GM19463 (cell line): ENCODE data around the gene DCHS1.

ENCODE experiments used
- ATAC-seq: cut with Tn5 transposase; IDR thresholded peaks from one replicate; pipeline ENCODE4 v1.9.1; 2021; ENCODE audit warnings: mild to moderate bottlenecking, moderate library complexity; ENCODE audit not compliant: unreplicated experiment

The DCHS1 gene

DNA sequence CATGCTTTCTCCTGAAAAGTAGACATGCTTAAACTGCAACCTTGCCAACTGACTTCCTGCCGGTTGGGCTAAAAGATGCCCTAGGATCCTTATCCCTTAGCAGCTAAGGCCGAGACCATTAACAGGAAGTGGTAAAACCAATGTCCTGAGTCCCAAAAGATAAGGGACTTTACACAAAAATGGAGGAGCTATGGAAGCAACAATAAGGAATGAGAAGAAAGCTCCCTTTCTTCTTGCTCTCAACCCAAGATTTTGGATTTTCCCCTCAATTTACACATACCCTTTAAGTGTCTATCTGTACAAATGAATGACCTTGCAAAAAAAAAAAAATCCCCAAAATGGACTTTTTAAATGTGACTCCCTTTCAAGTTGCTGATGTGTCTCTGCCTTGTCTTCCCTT, 16.4 kb upstream of the DCHS1 start:
- ATAC-seq: no peak

DNA sequence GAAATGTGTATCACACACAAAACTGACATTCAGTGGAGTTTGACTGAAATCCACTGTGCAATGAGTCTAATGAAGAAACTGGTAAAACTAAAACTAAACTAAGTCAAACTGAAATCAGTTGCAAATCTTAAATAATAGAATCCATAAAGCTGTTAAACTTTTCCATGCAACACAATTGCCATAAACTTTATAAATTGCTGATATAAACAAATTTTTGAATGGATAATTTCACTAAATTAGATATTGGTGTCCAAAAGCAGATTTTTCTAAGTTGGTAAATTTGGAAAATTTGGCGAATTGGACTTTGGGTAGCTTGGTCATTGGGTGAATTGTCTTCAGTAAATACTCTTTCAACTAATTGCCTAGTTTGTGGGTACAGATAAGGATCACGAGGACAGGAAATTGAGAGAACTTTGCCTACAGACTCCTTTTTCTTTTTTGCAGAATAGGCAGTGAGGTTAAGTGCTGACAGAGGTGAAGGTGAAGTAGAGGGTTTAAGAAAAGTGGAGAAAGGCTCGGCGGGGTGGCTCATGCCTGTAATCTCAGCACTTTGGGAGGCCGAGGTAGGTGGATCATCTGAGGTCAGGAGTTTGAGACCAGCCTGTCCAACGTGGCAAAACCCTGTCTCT, 14.7 kb upstream of the DCHS1 start:
- no peak for ATAC-seq

- ATAC-seq: peak; percentile 81
Observed at GRCh38 chr11:6667733-6668374, 12.2 kb upstream of the DCHS1 start.

DNA sequence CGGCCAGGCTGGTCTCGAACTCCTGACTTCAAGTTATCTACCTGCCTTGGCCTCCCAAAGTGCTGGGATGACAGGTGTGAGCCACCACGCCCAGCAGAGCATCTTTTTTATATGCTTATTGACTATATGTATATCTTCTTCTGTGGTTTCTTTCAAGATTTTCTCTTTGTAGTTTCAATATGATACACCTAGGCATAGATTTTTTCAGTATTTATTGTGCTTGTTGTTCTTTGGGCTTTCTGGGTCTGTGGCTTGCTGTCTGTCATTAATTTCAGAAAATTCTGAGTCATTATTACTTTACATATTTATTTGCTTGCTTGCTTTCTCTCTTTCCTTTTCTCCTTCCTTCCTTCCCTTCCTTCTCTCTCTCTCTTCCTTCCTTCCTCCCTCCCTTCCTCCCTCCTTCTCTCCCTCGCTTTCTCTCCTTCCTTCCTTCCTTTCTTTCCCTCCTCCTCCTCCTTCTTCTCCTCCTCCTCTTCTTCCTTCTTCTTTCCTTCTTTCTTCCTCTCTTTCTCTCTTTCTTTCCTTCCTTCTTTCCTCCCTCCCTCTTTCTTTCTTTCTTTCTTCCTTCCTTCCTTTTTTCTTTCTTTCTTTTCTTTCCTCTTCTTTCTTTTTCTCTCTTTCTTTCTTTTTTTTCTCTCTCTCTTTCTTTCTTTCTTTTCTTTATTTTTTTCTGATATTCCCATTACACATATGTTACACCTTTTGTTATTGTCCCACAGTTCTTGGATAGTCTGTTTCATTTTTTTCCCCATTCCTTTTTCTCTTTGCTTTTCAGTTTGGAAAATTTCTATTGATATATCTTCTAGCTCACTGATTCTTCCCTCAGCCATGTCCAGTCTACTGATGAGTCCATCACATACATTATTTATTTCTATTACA, 10.9 kb upstream of the DCHS1 start:
- no peak for ATAC-seq

- ATAC-seq: no peak
Observed at GRCh38 chr11:6664551-6664950, 8.9 kb upstream of the DCHS1 start.

DNA sequence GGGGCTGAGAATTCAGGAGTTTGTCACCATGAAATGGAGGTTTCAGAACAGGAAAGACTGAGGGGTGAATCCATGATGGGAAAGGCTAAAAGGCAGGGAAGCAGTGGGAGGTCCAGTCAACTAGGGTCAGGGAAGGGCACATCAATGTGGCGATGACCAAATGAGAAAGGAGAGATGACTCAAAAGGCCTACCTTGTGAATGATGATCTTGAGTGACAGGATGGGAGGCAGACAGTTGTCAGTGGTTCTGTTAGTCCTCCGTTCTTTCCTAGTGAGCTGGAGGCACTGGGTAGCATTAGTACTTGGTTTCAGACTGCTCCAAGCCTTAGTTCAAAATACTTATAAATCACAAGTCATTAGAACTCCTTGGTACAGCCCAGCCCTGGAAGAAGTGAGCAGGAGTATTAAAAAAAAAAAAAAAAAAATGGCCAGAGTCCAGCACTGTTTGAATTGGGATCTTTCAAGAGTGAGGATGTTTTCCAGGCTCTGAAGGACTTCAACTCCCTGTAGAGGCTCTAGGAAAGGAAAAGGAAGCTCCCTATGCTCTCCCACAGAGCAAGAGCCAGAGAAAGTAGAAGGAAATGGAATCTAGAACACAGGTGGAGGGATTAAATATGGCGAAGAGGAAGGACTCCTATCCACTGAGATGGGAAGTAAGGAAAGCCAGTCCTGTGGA, 8.3 kb upstream of the DCHS1 start:
- no peak for ATAC-seq

GRCh38 chr11:6660712-6661111, 5.1 kb upstream of the DCHS1 start:
- no peak for ATAC-seq

DNA sequence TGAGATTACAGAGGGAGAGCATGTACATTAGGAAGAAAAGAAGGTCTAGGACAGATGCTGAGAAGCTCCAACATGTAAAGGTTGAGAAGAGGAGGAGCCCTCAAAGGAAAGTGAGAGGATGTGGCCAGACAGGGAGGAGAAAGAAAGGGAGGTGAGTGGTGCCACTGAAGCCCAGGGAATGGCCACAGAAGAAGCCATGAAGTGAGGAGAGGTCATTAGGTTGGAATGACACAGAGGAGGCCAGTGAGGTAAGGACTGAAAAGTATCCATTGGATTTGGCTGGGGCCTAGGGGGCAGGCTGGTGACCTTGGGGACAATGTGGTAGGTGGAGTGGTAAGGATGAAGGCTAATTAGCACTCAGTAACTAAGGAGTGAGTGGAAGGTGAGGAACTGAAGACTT, 3.0 kb upstream of the DCHS1 start:
- ATAC-seq: no peak

DNA sequence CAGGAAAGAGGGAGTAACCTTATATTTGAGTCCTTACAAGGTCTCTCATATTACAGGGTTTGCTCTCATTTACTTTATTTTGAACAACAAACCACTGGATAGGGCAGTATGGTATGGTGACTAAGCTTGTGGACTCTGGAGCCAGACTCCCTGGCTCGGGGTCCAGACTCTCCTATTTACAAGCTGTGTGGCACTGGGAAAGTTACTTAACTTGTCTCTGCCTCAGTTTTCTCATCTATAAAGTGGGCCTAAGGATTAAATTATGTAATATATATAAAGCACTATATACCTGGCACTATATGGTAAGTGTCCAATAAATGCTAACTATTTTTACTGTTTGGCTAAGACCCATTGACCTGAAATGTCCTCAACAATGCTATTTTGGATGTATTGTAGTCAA, 1.7 kb upstream of the DCHS1 start:
- no peak for ATAC-seq

- ATAC-seq: no peak
Observed at GRCh38 chr11:6656936-6657335, 1.3 kb upstream of the DCHS1 start.

DNA sequence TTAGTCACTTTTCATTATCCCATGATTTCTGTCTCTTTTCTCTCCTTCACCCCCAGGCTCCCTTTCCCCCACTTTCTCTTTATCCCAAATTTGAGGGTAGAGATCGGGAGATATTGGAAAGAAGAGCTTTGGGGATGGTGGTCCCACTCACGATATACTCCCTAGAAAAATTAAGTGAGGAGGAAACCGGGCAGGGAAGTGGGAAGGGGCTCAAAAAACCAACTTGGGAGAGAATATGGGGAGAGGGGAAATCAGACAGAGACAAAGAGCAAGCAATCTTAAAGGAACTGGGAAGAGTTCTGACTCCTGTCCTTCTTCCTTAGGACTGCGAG, 941 bp upstream of the DCHS1 start:
- ATAC-seq: no peak

DNA sequence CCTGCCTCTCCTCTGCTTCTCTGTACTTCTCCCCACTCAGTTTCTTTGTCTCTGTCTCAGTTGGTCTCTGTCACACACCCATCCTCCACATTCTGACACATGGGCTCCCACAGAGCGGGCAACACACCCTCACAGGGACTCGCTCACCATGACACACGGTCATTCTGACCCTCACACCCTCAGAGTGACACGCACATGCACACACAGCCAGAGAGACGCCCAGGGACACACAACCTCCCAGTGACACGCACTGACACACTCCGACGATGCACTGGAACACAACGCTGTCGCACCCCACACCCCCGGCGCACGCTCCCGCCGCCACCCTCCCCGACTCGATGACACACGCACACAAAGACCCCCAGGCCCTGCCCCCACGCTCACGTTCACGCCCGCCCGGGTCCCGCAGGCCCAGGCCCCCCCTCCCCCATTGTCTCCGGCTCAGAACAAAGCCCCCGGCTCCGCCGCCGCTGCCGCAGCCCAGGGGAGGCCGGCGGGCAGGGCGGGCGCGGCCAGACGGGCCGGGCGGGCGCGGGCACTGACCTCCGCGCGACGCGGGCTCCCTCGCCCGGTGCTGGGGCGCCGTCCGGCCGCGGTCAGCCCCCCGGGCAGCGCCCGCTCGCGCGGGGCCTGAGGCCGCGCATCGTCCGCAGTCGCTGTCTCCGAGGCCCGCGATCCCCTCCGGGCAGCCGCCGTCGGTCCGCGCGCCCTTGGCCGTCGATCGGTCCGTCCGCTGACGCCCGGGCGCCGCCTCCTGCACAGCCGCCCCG, 404 bp downstream of the DCHS1 start:
- no peak for ATAC-seq

GRCh38 chr11:6654281-6655019, 1.2 kb downstream of the DCHS1 start:
- ATAC-seq: no peak

DNA sequence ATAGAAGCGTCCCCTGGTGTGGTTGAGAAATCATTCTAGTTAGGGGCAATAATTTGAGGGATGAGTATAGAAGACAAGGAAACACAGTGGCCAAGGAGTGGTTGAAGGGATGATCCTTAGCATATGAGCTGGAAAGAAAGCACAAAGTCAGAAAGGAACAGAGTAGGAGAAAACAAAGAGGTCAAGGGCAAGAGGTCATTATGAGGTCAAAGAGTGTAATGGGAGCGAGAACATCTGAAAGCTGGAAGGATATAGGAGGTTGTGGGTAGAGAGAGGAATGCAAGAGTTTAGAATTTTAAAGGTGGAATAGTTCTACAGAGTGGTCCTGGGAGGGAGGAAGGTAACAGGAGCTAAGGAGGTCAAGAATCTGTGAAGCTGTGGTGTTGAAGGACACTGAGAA, 2.0 kb downstream of the DCHS1 start:
- ATAC-seq: no peak

DNA sequence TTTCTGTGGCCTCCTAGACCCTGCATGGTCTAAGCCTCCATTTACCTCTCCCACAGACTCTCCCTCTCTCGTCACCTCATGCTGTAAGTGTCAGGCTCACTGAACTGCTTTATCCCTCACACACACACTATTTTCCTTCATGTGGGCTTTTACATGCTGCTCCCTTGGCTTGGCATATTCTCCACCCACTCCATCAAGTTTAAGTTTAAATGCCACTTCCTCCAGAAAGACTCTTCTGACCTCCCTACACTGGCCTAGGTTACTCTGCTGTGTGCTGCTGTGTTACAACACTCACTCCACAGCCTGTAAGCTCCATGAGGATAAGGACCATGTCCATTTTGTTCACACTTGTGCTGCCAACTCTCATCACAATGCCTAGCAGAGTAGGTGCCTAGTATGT, 2.5 kb downstream of the DCHS1 start:
- ATAC-seq: no peak

DNA sequence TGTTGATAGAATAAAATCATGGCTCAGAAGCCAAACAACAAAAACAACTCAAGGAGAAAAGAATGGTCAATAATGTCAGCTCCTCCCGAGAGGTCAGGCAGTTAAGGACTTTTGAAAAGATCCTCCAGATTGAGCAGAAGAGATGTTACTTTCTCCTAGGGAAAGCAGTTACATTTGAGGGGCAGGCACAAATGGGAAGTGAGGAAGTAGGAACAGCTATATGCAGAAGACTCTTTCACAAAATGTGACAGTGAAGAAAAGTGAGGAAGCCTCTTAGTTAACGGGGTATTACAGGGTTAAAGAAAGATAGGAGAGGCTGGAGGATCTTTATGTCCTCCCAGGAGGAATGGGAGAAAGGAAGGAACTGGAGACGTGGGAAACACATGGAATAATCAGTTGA, 3.4 kb downstream of the DCHS1 start:
- ATAC-seq: no peak

GRCh38 chr11:6650980-6651379, 4.6 kb downstream of the DCHS1 start:
- no peak for ATAC-seq

DNA sequence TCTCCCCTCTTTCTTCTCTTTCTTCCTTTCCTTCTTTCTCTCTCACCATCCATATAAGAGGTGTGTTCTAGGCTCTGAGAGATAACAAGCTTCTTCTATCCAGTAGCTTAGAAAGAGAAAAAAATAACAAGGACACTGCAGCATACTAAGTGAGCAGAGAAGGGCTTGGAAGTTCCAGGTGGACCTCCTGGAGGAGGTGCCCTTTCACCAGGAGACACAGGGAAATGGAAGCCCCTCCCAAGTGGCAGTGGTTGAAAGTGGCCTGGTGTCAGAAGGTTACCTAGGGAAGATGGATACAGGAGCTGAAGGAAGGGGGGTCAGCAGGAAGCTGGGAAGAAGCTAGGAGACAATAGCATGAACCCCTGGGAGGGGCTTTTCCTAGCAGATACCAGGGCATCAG, 5.5 kb downstream of the DCHS1 start:
- no peak for ATAC-seq

DNA sequence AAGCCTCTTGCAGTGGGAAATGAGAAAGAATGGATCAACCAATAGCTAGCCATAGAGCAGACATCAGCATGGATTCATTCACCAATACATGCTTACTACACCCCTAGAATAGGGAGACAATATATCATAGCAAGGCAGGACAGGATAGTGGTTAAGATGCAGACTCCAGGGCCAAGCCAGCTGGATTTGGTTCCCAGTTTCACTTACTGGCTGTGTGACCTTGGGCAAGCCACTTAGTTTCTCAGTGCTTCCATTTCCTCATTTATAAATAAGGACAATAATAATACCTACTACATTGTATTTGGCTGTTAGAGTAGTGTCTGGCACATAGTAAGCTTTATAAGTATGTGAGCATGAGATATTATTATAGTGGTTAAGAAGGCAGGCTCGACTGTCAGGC, 7.1 kb downstream of the DCHS1 start:
- ATAC-seq: no peak

DNA sequence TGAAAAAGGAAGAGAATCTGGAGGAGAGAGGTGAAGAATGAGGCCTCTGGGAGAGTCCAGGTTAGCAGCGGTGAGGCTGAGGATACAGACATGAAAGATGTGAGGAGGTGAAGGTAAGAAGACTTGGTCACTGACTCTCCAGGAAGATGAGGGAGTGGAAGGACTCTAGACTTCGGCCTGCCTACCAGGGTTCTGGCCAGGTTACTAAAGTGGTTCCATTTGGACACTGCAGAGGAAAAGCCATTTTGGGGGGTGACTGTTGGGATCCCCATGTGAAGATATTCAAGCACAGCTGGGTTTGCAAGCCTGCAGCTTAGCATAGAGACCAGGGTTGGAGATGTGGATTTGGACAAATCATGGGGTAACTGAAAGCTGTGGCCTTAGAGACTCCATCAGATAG, 7.8 kb downstream of the DCHS1 start:
- no peak for ATAC-seq
